ENCODE results near the gene ATG9A. TPM values are rescaled to one million over a fixed set of nuclear protein-coding genes. Genes with fewer than 3 reads are reported as not detected.

ATG9A gene
- total and polyA plus RNA-seq, 2 of the 8 experiments (the other 6 are each of a cell fraction or from before 2014, with no cell fraction given), result 43.6 to 66.8 TPM

GRCh38 chr2:219214786-219215185, 14.7 kb downstream of the ATG9A start:
- H3K18ac ChIP-seq (ENCODE audit: extremely low read depth, low read length), result no peak overlapping the region
- no peak overlapping the region for H3K4me2 ChIP-seq (ENCODE audit: insufficient read depth in 1 of 2, low read depth in 2 of 2, low read length in 2 of 2)
- H3K36me3 ChIP-seq (ENCODE audit: control insufficient read depth in 2 of 4, insufficient read depth in 4 of 4, low read length in 3 of 4), result peaks cover 14 to 51% (median 29%) of the 10 kb centered on the region in 4 experiments
- no peak overlapping the region for H2BK15ac ChIP-seq (ENCODE audit: low read length)
- DNase-seq (ENCODE audit: low read depth in 1 of 2, low spot score in 2 of 2) (no peak), FAIRE-seq (no peak)
- no peaks in the 10 kb centered on the region for H3K79me2 ChIP-seq (ENCODE audit: control insufficient read depth in 1 of 2, insufficient read depth in 2 of 2, low read length in 2 of 2)
- H2BK120ac ChIP-seq (replicated peaks; ENCODE audit: low read depth, low read length), result no peak overlapping the region
- no peaks in the 10 kb centered on the region; a peak in 1 of 7 replicates for H3K27me3 ChIP-seq (replicated peaks in 1 of 4; ENCODE audit: control insufficient read depth in 3 of 4, extremely low read depth in 1 of 4, insufficient read depth in 3 of 4, low read length in 3 of 4)
- no peak overlapping the region for H3K23ac ChIP-seq (ENCODE audit: insufficient read length)
- H3K4ac ChIP-seq (replicated peaks; ENCODE audit: insufficient read length, low read depth, low read length), result no peak overlapping the region
- CTCF ChIA-PET (ENCODE audit: partially characterized antibody), result interaction anchor here (0.8 to 1.8 kb wide), 2 partner anchors 30 to 34 kb away, joined by 3 to 4 read pairs; no protein-coding TSS in a partner anchor
- no peak overlapping the region for H2BK5ac ChIP-seq (ENCODE audit: low read depth, low read length)
- no peak overlapping the region for H2BK12ac ChIP-seq (ENCODE audit: low read depth, low read length)
- H4K5ac ChIP-seq (ENCODE audit: insufficient read length, low read depth, low read length), result no peak overlapping the region
- H2AK5ac ChIP-seq (ENCODE audit: low read depth, low read length), result no peak overlapping the region
- no peak overlapping the region for H3K9ac ChIP-seq (replicated peaks in 1 of 4; ENCODE audit: extremely low read depth in 1 of 4, low read depth in 3 of 4, low read length in 3 of 4)
- no peak overlapping the region for H3K4me3 ChIP-seq (ENCODE audit: extremely low read depth in 1 of 4, insufficient read depth in 2 of 4, low read depth in 3 of 4, low read length in 4 of 4)
- WGBS, 2 experiments (ENCODE audit: extremely low coverage in 1 of 2, insufficient coverage in 1 of 2, insufficient read length in 1 of 2, insufficient replicate concordance in 2 of 2, low coverage in 1 of 2, low lambda C conversion rate in 2 of 2, missing lambda C conversion rate in 1 of 2), result 93% methylated on average over 6 of the region's 6 CpGs; no CpG with 5 or more reads in 1 of the 2 experiments
- peaks cover 0 to 2% of the 10 kb centered on the region in 2 experiments for H4K20me1 ChIP-seq (replicated peaks in 1 of 2; ENCODE audit: control insufficient read depth in 1 of 2, insufficient read depth in 2 of 2, low read length in 2 of 2)
- H4K8ac ChIP-seq (ENCODE audit: extremely low read depth, insufficient read depth, low read length), result no peak overlapping the region
- no peak overlapping the region for H3K14ac ChIP-seq (ENCODE audit: insufficient read length)
- no peak overlapping the region for H3K56ac ChIP-seq (replicated peaks; ENCODE audit: insufficient read length, low read depth, low read length)
- no peak overlapping the region for H2AFZ ChIP-seq (ENCODE audit: low read length)
- peaks cover 14% of the 10 kb centered on the region for H3K23me2 ChIP-seq (ENCODE audit: low read depth, low read length)
- H3K27ac ChIP-seq (ENCODE audit: low read depth, low read length), result no peak overlapping the region
- H3K9me3 ChIP-seq (ENCODE audit: insufficient read depth in 2 of 2, low read depth in 1 of 2, low read length in 1 of 2), result no peaks in the 10 kb centered on the region
- no peaks in the 10 kb centered on the region for H3K79me1 ChIP-seq (ENCODE audit: low read depth, low read length)
- H2BK20ac ChIP-seq (ENCODE audit: low read length), result no peak overlapping the region
- POLR2A ChIA-PET (ENCODE audit: partially characterized antibody), result interaction anchor here (1.1 to 14.0 kb wide), 2 partner anchors 11 to 33 kb away, joined by 4 to 190 read pairs; partner anchors contain the start of genes GLB1L, STK16, TUBA4A and TUBA4B
- no peak overlapping the region for H4K91ac ChIP-seq (replicated peaks; ENCODE audit: insufficient read length, low read length)
- TF ChIP-seq SIRT6 (IDR thresholded peaks at IDR 0.05; ENCODE audit: low read length) (no peak), SAP30 (IDR thresholded peaks at IDR 0.05; ENCODE audit: insufficient read depth, insufficient replicate concordance, low read length) (no peak), BACH1 (IDR thresholded peaks at IDR 0.05; ENCODE audit: low read length) (no peak)
- peaks cover 0 to 11% (median 6%) of the 10 kb centered on the region in 4 experiments; a peak in 3 of 7 replicates for H3K4me1 ChIP-seq (replicated peaks in 1 of 4; ENCODE audit: control insufficient read depth in 3 of 4, insufficient read depth in 4 of 4, low read length in 3 of 4)
